Esophagus muscularis mucosa (tissue), 4 donors: ENCODE data around the gene SDC4. TPM values are rescaled to one million over a fixed set of nuclear protein-coding genes. Genes with fewer than 3 reads are reported as not detected.

Experiments
- DNase-seq: peaks from one replicate; pipeline ENCODE4 v3.0.0-alpha.2; 2017; ENCODE audit errors: extremely low spot score
- H3K27ac ChIP-seq, 4 donors: fragments of 200-600 bp; sonication (generic); replicated peaks in 1 of 4; 1 replicate in 3 of 4; 2 replicates in 1 of 4; pipeline ENCODE4 v1.5.1; 2016 to 2019; ENCODE audit warnings: mild to moderate bottlenecking in 1 of 4
- H3K27me3 ChIP-seq, 4 donors: fragments of 200-600 bp; sonication (generic); one replicate each; pipeline versions ENCODE4 v1.5.1 to v1.6.0; 2016 to 2019
- H3K36me3 ChIP-seq, 4 donors: fragments of 200-600 bp; sonication (generic); one replicate each; pipeline ENCODE4 v1.5.1; 2016 to 2019
- H3K4me1 ChIP-seq, 4 donors: fragments of 200-600 bp; sonication (generic); one replicate each; pipeline ENCODE4 v1.5.1; 2016 to 2019
- H3K4me3 ChIP-seq, 4 donors: fragments of 200-600 bp; sonication (generic); 1 replicate in 2 of 4; 2 replicates in 2 of 4; pipeline ENCODE4 v1.5.1; 2016 to 2019; ENCODE audit warnings: mild to moderate bottlenecking in 4 of 4, moderate library complexity in 1 of 4
- H3K9me3 ChIP-seq, 4 donors: fragments of 200-600 bp; sonication (generic); 1 replicate in 3 of 4; 2 replicates in 1 of 4; pipeline ENCODE4 v1.5.1; 2016 to 2019
- EP300 ChIP-seq: sonication (generic); formaldehyde crosslinking; IDR thresholded peaks from one replicate; pipeline ENCODE4 v1.6.1; 2017; ENCODE audit warnings: antibody characterized with exemption
- POLR2A ChIP-seq: fragments of 450-650 bp; IDR thresholded peaks from one replicate; pipeline ENCODE4 v1.6.1; 2017; ENCODE audit warnings: antibody characterized with exemption, moderate library complexity, mild to moderate bottlenecking, low read depth
- POLR2AphosphoS5 ChIP-seq, 2 donors: sonication (generic); formaldehyde crosslinking; IDR thresholded peaks; one replicate each; pipeline ENCODE4 v1.6.1; 2017; ENCODE audit warnings: antibody characterized with exemption in 2 of 2
- WGBS: methylation state at CpG from one replicate; pipeline ENCODE4 v1.1.5; 2018; 5-methylcytosine and 5-hydroxymethylcytosine counted together
- intact Hi-C: fragments of 100-400 bp; cut with DNase I; formaldehyde crosslinking; loops from one replicate; pipeline ENCODE4 v1.15.1; 2023
- total RNA-seq, 4 donors: library from RNA; depleted of rRNA; stranded (reverse); fragments of >200 nt; gene quantifications; one replicate each; pipeline versions ENCODE4 v1.1.0 to v1.2.1, GENCODE V29; 2016
- TF ChIP-seq, protein P1 (sequence below), 3 experiments: fragments of 200-600 bp in 2 of 3; fragments of 450-650 bp in 1 of 3; sonication (generic) in 2 of 3; IDR thresholded peaks; one replicate each; pipeline ENCODE4 v1.5.1; 2017 to 2019; ENCODE audit warnings: antibody characterized with exemption in 3 of 3, mild to moderate bottlenecking in 2 of 3, moderate library complexity in 1 of 3

Gene SDC4
- total RNA-seq, 4 donors from 2014 or later, result 61.9 to 177 (median 72.2) TPM

DNA sequence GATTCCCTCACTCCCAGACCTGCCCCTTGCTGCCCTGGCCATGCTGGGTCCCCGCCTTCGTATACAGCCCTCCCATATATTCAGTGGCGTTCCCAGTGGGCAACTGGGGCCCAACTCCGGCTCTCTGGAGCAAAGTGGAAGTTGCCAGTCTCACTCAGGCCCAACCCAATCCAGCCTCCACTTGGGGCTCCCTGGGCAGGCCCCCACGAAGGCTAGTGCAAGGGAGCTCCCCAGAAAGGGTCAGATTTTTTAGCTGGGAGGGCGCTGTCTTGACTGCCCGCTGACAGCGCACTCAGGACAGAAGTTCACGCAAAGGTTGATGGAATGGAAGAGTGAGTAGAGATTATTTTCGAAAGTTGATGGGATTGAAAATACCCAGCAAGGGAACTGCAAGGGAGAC lies 24.0 kb upstream of the SDC4 start:
- DNase-seq, result peak; percentile 78
- Histone ChIP-seq H3K4me1 (peaks cover 17 to 27% (median 23%) of the 10 kb centered on the region in 4 donors), H3K4me3 (peak overlapping the region in 3 of 4 donors; percentile 52 to 65 (median 64)), H3K9me3 (no peaks in the 10 kb centered on the region), H3K27ac (peak overlapping the region; percentile 80 to 87 (median 82)), H3K36me3 (peaks cover 9 to 27% (median 21%) of the 10 kb centered on the region in 4 donors), H3K27me3 (no peaks in the 10 kb centered on the region)
- WGBS, result 92% methylated on average over 9 of the region's 10 CpGs
- TF ChIP-seq POLR2A, result no peak
- TF ChIP-seq, protein P1, sequence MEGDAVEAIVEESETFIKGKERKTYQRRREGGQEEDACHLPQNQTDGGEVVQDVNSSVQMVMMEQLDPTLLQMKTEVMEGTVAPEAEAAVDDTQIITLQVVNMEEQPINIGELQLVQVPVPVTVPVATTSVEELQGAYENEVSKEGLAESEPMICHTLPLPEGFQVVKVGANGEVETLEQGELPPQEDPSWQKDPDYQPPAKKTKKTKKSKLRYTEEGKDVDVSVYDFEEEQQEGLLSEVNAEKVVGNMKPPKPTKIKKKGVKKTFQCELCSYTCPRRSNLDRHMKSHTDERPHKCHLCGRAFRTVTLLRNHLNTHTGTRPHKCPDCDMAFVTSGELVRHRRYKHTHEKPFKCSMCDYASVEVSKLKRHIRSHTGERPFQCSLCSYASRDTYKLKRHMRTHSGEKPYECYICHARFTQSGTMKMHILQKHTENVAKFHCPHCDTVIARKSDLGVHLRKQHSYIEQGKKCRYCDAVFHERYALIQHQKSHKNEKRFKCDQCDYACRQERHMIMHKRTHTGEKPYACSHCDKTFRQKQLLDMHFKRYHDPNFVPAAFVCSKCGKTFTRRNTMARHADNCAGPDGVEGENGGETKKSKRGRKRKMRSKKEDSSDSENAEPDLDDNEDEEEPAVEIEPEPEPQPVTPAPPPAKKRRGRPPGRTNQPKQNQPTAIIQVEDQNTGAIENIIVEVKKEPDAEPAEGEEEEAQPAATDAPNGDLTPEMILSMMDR (IDR thresholded peaks at IDR 0.05), result no peak
- no peak for TF ChIP-seq EP300
- TF ChIP-seq POLR2AphosphoS5 (IDR thresholded peaks at IDR 0.05), result no peak
- intact Hi-C loops, result loop anchor here (5.0 kb wide), 2 partner anchors 35 to 400 kb away; partner anchors contain the start of gene DBNDD2

DNA sequence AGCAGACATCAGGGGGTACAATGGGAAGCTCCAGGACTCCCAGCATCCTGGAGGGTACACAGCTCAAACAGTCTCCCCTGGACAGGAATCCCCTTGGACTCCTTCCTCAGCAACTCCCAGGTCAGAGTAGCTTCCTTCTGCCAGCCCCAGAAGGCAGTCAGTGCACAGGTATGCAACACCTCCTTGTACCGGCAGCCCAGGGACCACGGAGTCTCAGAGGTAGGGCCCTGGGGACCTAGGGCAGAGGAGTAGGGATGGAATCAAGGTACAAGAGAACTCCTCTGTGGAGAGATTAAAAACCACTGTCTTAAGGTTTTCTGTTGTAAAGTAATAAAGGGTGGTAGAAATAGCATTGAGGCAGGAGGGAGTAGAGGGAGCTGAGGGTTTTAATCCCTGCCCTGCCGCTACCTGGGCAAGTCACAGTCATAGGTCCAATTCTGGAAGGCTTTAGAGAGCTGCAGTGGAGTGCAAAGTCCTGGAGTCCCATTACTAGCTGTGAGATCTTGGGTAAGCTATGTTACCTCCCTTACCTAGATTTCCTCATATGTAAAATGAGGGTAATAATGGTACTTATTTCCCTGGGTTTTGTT lies 22.4 kb upstream of the SDC4 start:
- peaks cover 17 to 27% (median 25%) of the 10 kb centered on the region in 4 donors for H3K4me1 ChIP-seq
- no peak overlapping the region for H3K4me3 ChIP-seq
- DNase-seq, result no peak
- intact Hi-C loops, result loop anchor here (5.0 kb wide), 2 partner anchors 37 to 402 kb away; partner anchors contain the start of gene DBNDD2
- TF ChIP-seq, protein P1 (IDR thresholded peaks at IDR 0.05), result no peak
- TF ChIP-seq POLR2AphosphoS5 (IDR thresholded peaks at IDR 0.05), result no peak
- no peak for TF ChIP-seq EP300
- no peak for TF ChIP-seq POLR2A
- peaks cover 22 to 39% (median 37%) of the 10 kb centered on the region in 4 donors for H3K36me3 ChIP-seq
- no peak overlapping the region for H3K27ac ChIP-seq
- H3K27me3 ChIP-seq, result no peaks in the 10 kb centered on the region
- no peaks in the 10 kb centered on the region for H3K9me3 ChIP-seq
- 94% methylated on average over 3 of the region's 3 CpGs for WGBS

GRCh38 chr20:45368221-45368980 lies 20.2 kb upstream of the SDC4 start:
- intact Hi-C loops, result no loop called here
- peaks cover 22 to 41% (median 37%) of the 10 kb centered on the region in 4 donors for H3K36me3 ChIP-seq
- H3K4me3 ChIP-seq, result no peak overlapping the region
- H3K27ac ChIP-seq, result peak overlapping the region in 1 of 4 donors; percentile 29
- H3K4me1 ChIP-seq, result peaks cover 21 to 40% (median 39%) of the 10 kb centered on the region in 4 donors
- 85% methylated on average over 6 of the region's 6 CpGs for WGBS
- no peak for DNase-seq
- H3K27me3 ChIP-seq, result no peaks in the 10 kb centered on the region
- no peaks in the 10 kb centered on the region for H3K9me3 ChIP-seq
- TF ChIP-seq, protein P1 (IDR thresholded peaks at IDR 0.05), result no peak
- TF ChIP-seq EP300, result no peak
- no peak for TF ChIP-seq POLR2AphosphoS5 (IDR thresholded peaks at IDR 0.05)
- TF ChIP-seq POLR2A, result no peak

- Histone ChIP-seq H3K9me3 (no peaks in the 10 kb centered on the region), H3K4me3 (no peak overlapping the region), H3K4me1 (peaks cover 13 to 32% (median 32%) of the 10 kb centered on the region in 4 donors), H3K36me3 (peaks cover 22 to 41% (median 37%) of the 10 kb centered on the region in 4 donors), H3K27ac (no peak overlapping the region), H3K27me3 (no peaks in the 10 kb centered on the region)
- no peak for DNase-seq
- TF ChIP-seq POLR2AphosphoS5 (IDR thresholded peaks at IDR 0.05) (no peak), EP300 (no peak), POLR2A (no peak)
- TF ChIP-seq, protein P1 (IDR thresholded peaks at IDR 0.05), result no peak
- intact Hi-C loops, result no loop called here
Measured at GRCh38 chr20:45367126-45367525, 18.9 kb upstream of the SDC4 start.
